TTC549 (cell line): ENCODE results near the gene ZMAT2.
"Not testable (repeated sequence)": the region's sequence is repeated elsewhere in the genome, so short reads cannot be mapped to it uniquely, and the experiment has no call there.

Experiments used
- FAIRE-seq: peaks from 2 replicates; lab custom pipeline; 2012; peaks lifted over from hg19 to GRCh38; lab: Jason Lieb, UNC

ZMAT2 gene, protein sequence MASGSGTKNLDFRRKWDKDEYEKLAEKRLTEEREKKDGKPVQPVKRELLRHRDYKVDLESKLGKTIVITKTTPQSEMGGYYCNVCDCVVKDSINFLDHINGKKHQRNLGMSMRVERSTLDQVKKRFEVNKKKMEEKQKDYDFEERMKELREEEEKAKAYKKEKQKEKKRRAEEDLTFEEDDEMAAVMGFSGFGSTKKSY

DNA sequence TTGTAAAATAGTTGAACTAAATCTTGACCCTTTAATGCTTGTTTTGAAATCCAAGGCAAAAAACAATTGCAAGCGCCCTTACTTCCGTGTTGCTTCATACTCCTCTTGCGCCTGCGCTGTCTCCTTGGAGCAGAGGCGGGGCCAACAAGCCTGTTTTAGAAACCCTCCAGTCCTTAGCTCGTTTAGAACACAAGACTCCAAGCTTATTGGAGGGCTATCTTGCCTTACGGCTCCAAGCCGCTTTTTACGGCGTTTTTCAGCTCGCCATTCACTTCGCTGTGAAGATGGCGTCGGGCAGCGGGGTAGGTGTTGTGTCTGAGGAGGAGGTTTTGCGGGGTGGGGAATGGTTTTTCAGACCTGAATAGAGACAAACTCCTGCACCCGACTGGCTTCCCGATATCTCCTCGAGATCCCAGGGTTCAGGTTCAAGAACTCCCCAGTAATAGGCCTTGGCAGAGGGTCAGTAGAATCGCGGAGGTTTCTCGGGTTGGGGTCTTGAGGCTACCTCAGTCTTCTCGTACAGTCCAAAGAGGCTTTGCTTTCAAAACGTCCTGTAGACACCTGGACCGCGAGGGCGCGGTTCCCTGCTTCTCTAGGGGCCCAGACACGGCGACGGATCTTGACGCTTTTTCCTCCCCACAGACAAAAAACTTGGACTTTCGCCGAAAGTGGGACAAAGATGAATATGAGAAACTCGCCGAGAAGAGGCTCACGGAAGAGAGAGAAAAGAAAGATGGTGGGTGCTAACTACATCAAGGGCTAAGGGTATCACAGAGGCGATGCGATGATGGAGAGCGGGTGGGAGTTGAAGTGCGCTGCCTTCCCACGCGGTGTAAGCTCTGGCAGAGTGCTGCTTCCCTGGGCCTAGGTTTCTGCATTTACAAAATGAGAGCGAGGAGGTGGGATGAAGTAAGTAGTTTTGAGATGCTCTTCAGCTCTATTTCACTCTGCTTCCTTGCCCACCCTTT, at the start of gene ZMAT2:
ZMAT2 (plus strand) TSS at position 271 of the 968 bp plus-strand sequence; CDS start at position 285, 14 bp downstream.
- FAIRE-seq: peak; percentile 97

DNA sequence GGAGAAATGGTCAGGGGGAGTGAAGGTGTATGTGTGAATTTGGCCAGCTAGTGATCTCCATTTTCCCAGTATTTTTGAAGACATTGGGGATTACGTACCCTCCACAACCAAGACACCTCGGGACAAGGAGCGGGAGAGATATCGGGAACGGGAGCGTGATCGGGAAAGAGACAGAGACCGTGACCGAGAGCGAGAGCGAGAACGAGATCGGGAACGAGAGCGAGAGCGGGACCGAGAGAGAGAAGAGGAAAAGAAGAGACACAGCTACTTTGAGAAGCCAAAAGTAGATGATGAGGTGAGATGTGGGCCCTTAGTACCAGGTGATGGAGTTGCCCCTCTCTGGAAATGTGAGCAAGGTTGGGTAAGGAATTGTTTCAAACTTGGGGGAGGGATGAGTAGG, 41.4 kb upstream of the ZMAT2 start:
- FAIRE-seq: no peak

DNA sequence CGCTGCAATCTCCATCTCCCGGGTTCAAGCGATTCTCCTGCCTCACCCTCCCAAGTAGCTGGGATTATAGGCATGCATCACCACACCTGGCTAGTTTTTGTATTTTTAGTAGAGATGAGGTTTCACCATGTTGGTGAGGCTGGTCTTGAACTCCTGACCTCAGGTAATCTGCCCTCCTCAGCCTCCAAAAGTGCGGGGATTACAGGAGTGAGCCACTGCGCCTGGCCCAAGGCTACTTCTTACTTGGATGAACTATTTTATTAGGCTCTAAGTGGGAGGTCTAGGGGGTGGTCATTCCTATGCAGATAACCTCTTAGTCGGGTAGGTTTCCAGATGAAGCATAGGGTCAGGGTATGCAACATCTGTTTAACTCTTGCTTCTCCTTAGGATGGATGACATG, 39.9 kb upstream of the ZMAT2 start:
- not testable (repeated sequence) for FAIRE-seq

DNA sequence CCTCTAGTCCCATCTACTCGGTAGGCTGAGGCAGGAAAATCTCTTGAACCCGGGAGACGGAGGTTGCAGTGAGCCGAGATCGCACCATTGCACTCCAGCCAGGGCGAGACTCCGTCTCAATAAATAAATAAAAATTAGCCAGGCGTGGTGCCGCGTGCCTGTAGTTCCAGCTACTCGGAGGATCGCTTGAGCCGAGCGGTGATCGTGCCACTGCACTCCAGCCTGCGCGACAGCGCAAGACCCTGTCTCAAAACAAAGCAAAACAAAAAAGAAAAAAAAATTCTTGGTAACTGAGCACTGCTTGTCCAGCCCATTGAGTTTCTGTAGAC, 36.3 kb upstream of the ZMAT2 start:
- no peak for FAIRE-seq

DNA sequence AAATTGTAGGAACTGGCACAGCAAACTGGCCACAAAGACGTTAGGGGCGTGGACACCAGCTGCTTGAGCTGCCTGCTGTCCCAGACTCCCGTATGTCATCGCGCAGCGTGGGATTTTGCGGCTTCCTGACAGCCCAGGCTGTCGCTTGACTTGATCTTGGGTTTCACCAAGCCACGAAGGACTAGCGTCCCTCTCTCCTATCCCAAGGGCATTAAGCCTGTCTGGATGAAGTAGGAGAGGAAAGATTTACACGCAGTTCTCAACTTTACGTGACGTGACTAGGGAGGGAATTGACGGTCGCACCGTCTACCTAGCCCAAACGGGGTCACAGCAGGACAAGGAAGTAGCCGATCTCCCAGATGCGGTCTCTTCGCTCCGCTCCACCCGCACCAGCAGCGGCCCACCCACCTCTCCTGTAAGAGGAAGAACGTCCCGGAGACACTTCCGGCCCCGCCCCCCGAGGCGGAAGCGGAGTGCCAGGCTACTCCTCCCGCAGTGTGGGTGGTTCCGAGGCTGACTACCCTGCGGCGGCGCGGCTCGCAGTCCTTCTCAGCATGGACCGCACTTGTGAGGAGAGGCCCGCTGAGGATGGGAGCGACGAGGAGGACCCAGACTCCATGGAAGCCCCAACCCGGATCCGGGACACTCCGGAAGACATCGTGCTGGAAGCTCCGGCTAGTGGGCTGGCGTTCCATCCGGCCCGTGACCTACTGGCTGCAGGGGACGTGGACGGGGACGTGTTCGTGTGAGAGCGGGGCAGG, 35.7 kb upstream of the ZMAT2 start, which contains the start of gene WDR55:
WDR55 (plus strand) TSS at position 546 of the 761 bp plus-strand sequence; CDS start at position 555, 9 bp downstream.
- no peak for FAIRE-seq

DNA sequence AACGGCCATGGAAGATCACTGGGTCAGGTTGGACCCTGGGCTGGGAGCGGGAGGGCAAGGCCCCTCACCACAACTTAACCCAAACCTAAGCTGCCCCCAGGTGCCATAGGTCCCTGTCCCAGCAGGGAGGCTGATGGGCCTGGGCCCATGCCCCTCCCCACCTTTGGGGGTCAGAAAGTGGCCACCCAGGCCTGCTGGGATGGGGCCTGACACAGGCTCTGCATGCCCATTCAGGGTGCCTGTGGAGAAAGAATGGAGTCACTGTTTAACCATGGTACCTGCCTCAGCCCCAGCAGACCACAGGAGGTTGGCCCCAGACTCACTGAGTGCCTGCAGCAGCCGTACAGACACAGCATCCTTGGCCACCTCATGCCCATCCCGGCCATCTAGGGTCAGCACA, 29.2 kb upstream of the ZMAT2 start:
- FAIRE-seq: not testable (repeated sequence)

DNA sequence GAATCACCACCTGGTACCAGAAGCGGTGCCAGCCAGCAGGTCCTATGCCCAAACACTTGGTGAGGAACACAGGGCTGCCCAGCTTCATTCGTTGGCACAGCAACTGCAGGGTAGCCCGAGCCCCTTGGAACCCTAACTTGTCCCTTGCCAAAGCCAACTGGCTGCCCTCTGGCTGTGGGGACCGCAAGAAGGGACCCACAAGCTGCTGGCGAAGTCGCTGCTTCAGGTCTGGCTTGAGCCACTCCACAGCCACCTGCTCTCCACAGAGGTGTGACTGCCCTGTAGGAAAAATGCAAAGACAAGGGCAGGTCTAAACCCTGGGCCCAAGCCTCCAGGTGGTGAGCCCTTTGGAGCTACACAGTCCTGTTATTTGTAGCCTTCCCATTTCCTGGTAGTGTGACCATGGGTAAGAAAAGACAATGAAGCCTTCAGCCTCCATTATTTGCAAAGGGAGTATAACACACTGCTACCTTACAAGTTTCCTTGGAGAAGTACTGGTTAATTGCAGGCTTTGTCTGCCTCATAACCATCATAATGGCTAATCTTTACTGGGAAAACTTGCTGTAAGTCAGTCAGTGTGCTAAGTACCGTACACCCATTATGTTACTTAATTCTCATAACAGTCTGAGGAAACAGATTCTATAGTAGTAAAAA, 28.6 kb upstream of the ZMAT2 start:
- FAIRE-seq: no peak

DNA sequence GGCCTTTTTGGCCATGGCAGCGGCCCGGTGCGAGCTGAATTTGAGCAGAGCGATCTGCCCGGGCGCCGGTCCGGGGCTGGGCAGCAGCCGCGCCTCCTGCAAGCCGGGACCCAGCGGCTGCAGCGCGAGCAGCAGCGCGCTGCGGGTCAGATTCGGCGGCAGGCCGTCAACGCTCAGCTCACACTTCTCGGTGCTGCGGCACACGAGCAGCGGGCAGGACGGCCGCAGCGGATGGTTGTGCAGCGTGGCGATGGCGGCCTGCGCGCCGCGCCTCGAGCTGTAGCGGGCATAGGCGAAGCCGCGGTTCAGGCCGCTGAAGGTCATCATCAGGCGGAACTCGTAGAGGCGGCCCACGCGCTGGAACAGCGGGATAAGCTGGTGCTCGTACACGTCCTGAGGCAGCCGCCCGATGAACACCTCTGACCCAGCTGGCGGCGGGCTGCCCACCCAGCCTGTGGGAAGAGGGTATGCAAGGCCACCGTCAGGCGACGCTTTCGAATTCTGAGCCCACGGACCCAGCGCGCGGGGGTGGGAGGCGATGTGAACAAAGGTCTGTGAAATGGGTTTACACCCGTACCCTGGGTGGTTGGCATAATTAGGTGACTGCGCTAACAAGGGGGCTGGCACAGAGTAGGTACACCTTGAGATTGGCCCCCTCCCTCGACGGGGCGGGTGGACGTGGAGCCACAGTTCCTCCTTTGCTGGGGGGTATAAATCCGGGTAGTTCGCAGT, 27.6 kb upstream of the ZMAT2 start:
- FAIRE-seq: no peak

DNA sequence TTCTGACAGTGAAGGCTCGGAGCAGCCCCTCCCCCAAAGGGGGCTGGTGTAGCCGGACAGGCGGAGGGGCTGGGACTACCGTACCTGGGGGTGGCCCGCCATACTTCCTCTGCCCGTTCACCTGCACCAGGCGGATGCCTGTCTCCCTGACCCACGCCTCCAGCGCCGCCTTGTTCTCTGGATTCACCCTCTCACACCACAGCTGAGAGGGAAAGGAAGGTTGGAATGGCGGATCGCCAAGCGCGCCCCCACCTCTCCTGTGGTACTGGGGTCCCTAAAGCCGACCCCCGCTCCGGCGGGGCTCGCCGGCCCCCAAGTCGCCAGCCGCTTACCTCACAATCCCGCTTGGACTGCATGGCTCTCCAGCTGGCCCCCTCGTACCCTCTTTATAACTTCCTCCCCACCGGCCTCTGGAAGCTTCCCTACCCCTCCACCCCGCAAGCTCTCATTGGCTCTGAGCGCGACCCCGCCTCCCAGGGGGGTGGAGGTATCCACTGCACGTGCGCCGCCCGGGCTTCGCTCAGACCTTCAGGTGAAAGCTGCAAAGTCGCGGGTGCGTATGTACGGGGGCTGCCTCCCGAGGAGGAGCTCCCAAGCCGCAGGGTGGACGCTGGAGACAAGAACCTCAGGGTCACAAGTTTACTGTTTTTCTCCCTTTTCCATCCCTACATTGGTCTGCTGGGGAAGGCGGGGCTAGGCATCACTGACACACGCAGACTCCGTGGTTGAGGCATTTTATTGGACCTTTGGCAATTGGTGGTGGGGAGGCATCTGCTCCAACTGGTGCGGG, 26.9 kb upstream of the ZMAT2 start, which contains the start of gene DND1:
DND1 (minus strand) TSS at position 390 of the 790 bp plus-strand sequence; CDS start at position 356, 34 bp downstream.
- FAIRE-seq: no peak

DNA sequence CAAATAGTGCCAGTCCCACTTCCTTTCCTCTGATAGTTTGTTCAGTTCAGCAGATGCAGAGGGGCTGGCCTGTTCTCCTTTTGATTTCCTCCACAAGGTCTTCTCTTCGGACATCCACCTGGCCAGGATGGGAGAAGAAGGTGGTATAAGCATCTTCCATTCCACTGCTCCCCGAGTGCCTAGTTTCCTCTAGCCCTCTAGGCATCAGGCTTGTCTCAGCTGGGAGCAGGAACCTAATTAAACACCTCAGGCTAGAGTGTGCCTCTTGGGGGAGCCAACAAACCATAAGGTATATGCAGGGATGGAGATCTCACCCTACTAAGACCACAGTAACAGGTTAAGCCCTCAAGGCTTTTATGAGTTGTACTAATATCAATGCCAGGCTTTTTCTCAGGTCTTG, 26.0 kb upstream of the ZMAT2 start:
- no peak for FAIRE-seq

DNA sequence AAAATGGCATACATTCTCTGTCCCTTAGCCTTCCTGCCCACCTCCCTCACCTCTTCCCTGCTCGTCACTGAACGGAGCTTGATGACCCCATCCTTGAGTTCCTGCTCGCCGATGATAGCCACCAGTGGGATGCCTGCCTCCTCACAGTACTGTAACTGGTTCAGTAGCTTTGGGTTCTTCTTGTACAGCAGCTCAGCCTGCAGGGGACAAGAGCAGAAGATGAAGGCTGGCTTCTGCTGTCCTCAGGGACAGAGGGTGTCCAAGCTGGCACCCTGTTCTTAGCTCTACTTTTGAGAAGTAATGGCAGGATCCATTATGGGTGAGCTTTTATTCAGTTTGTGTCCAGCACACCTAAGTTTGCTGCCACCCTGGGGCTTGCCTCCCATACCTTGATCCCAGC, 25.6 kb upstream of the ZMAT2 start:
- FAIRE-seq: no peak

DNA sequence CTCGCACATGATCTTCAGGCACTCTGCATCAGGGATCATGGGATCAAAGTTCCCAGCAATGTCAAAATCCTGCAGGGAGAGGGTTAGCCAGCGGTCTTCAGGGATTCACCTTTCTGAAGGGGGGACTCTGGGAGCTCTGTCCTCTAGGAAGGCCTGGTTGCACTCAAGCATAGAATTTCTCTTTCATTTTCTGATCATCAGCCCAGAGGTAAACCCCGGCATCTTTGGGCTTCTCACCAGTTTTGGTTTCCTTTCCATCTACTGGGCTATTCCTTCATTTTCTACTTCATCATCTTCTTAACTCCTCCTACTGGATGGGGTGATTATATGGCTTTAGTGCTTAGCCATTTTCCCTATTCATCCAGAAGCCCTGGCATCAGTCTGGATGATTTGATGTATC, 22.3 kb upstream of the ZMAT2 start:
- FAIRE-seq: no peak

DNA sequence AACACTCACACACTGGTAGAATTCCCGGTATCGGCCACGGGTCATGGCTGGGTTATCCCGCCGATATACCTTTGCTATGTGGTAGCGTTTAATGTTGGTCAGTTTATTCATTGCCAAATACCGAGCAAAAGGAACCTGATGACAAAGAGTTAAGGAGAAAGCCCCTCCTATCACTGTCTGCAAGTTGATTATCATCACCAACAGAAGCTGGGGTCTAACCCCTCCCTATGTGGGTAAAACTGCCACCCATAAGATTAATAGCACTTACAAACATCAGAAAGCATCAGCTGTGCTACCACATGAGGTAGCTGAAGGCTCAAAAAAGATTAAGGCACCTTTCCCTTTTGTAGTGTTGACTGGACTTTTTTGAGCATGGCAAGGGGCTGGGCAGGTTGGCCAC, 21.3 kb upstream of the ZMAT2 start:
- FAIRE-seq: no peak

DNA sequence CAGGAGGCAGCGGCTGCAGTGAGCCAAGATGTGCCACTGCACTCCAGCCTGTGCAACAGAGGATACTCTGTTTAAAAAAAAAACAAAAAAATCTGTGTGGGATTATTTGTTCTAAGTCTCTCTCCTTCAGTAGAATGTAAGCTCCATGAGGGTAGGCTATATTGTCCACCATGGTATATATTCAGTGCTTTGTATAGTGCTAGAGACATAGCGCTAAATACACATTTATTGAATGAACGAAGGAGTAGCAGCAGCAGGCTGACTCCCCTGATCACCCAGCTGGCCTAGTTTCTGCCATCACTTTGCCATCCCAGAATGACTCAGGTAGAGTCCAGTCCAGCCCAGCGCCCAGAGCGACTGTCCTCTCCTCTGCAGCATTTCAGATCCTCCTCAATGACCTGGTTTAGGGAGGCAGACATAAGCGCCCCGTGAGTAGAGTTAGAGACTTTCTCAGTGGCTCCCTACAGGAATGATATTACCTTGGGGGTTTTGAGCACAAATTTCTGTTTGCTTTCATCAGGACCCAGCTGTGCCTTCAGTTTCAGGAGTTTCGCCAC, 9.8 kb upstream of the ZMAT2 start:
- FAIRE-seq: no peak

DNA sequence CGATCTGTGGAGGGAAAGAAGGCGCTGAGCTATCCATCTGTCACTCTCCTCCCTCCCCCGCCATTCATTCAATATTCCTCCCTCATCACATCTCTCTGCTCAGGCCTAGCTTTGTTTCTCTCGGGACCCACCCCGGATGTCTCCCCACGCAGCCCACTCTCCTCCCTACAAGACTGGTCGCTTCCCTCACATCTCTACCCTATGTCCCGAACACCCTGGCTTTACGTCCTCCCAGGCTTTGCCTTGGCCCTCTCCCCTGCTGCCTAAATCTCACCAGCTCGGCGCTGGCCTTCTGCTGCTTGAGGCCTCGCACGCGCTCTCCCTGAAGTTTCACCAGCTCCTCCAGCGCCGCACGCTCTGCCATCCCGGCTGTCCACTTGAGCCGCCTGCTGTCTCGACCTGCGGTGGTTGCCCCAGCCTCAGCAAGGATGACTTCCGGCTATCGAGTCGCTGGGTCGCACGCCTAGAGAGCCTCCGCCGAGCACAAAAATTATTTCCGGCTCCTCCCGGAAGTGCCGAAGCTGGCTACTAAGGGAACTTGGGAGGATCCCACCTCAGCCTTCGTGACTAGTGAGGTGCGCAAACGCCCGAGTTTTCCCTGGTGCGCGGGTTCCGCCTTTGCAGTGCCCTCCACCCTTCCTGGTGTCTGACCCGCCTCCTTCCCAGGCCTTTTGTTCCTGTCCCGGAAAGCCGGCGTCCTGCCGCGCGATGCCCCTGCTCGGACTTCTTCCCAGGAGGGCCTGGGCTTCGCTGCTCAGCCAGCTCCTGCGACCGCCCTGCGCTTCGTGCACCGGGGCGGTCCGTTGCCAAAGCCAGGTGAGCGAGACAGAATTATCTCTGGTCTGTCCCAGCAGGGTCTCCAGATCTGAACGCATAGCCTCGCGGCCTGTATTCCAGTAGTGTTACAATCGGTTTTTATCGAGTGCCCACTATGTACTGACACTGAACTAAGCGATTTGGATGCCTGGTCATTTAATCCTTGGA, 9.0 kb upstream of the ZMAT2 start, which contains the start of the genes HARS1 and HARS2:
HARS1 (minus strand) TSS at position 430 of the 984 bp plus-strand sequence; CDS start at position 364, 66 bp downstream.
HARS2 (plus strand) TSS at position 515 of the 984 bp plus-strand sequence; CDS start at position 709, 194 bp downstream.
- FAIRE-seq: no peak

DNA sequence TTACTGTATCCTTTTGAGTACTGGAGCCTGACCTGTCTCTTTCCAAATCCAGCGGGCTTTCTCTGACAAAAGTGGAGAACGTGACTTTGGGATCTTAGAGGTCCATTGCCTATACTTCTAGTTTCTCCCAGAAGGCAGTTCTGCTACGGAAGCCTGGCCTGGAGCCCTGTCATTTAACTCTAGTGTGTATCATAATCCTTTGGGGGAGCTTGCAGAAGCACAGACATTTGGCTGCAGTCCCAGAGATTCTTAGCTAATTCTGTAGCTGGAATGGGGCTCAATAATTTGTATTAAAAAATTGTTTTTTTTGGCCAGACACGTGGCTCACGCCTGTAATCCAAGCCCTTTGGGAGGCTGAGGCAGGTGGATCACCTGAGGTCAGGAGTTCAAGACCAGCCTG, 6.0 kb upstream of the ZMAT2 start:
- FAIRE-seq: no peak

DNA sequence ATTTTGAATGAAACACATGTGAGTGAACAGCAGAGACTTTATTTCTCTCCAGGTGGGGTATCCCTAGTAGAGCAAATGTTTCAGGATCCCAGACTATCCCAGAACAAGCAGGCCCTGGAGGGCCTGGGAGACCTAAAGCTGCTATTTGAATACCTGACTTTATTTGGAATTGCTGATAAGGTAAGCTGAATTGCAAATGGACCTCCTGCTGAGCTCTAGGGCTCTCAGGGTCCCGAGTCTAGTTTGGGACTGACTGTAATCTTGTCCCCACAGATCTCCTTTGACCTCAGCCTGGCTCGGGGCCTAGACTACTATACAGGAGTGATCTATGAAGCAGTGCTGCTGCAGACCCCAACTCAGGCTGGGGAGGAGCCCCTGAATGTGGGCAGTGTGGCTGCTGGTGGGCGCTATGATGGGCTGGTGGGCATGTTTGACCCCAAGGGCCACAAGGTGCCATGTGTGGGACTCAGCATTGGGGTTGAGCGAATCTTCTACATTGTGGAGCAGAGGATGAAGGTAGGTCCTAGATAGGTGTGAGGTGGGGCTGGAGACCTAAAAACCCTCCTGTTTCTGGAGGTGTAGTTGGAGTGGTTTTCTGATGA, 3.3 kb upstream of the ZMAT2 start:
- no peak for FAIRE-seq

DNA sequence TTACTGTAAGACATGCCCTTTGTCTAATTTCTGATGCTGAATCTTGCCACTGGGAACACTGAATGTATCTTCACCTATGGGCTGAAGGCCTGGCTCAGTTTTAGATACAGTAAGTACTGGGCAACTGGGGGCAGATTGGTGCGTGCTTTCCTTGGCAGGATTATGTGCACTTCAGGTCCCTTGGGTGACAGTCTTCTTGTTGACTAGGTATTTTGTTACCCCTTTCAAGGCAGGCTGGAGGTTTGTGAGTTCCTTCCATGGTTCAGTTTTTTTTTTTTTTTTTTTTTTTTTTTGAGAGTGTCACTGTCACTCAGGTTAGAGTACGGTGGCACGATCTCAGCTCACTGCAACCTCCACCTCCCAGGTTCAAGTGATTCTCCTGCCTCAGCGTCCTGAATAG, 7.6 kb downstream of the ZMAT2 start:
- FAIRE-seq: no peak
